B cell (primary cell): ENCODE data around the gene CACNA1H.

Experiments
- CTCF ChIP-seq: fragments of 200-600 bp; IDR thresholded peaks from one replicate; pipeline ENCODE4 v1.8.0; 2022; ENCODE audit warnings: antibody characterized with exemption, mild to moderate bottlenecking
- EZH2 ChIP-seq: IDR thresholded peaks from 2 replicates; pipeline ENCODE4 v1.6.1; 2012; ENCODE audit warnings: borderline replicate concordance, low read depth, mild to moderate bottlenecking, moderate library complexity, low read length; ENCODE audit not compliant: insufficient read depth, poor library complexity, severe bottlenecking

- TF ChIP-seq CTCF (no peak), EZH2 (no peak)
Observed at GRCh38 chr16:1124291-1124690, 28.6 kb upstream of the CACNA1H start.
